Measurements from ENCODE around the gene CAST.

CAST gene

GRCh38 chr5:96673127-96673526, 11.0 kb downstream of the CAST start:
- H3K27me3 ChIP-seq (ENCODE audit: control insufficient read depth, insufficient read depth, low read length) = no peaks in the 10 kb centered on the region
- H3K4me3 ChIP-seq (ENCODE audit: low read depth, low read length) = no peak overlapping the region
- H3K9me3 ChIP-seq (ENCODE audit: control insufficient read depth, insufficient read depth, low read length) = no peaks in the 10 kb centered on the region
- H3K36me3 ChIP-seq (ENCODE audit: control insufficient read depth, insufficient read depth, low read length) = no peaks in the 10 kb centered on the region
- no peak overlapping the region for H3K27ac ChIP-seq (ENCODE audit: low read depth, low read length)
- no peak overlapping the region for H3K9ac ChIP-seq (ENCODE audit: low read depth, low read length)
- no peaks in the 10 kb centered on the region for H3K4me1 ChIP-seq (ENCODE audit: control insufficient read depth, insufficient read depth, low read length)

GRCh38 chr5:96675882-96676281, 13.7 kb downstream of the CAST start:
- H3K4me3 ChIP-seq (ENCODE audit: low read depth, low read length) = no peak overlapping the region
- no peaks in the 10 kb centered on the region for H3K36me3 ChIP-seq (ENCODE audit: control insufficient read depth, insufficient read depth, low read length)
- H3K9me3 ChIP-seq (ENCODE audit: control insufficient read depth, insufficient read depth, low read length) = no peaks in the 10 kb centered on the region
- H3K27ac ChIP-seq (ENCODE audit: low read depth, low read length) = no peak overlapping the region
- H3K4me1 ChIP-seq (ENCODE audit: control insufficient read depth, insufficient read depth, low read length) = no peaks in the 10 kb centered on the region
- no peak overlapping the region for H3K9ac ChIP-seq (ENCODE audit: low read depth, low read length)
- H3K27me3 ChIP-seq (ENCODE audit: control insufficient read depth, insufficient read depth, low read length) = no peaks in the 10 kb centered on the region

GRCh38 chr5:96677496-96677895, 15.3 kb downstream of the CAST start:
- no peaks in the 10 kb centered on the region for H3K27me3 ChIP-seq (ENCODE audit: control insufficient read depth, insufficient read depth, low read length)
- H3K36me3 ChIP-seq (ENCODE audit: control insufficient read depth, insufficient read depth, low read length) = no peaks in the 10 kb centered on the region
- H3K4me1 ChIP-seq (ENCODE audit: control insufficient read depth, insufficient read depth, low read length) = no peaks in the 10 kb centered on the region
- no peak overlapping the region for H3K4me3 ChIP-seq (ENCODE audit: low read depth, low read length)
- H3K9me3 ChIP-seq (ENCODE audit: control insufficient read depth, insufficient read depth, low read length) = no peaks in the 10 kb centered on the region
- H3K27ac ChIP-seq (ENCODE audit: low read depth, low read length) = no peak overlapping the region
- H3K9ac ChIP-seq (ENCODE audit: low read depth, low read length) = no peak overlapping the region

- no peaks in the 10 kb centered on the region for H3K4me1 ChIP-seq (ENCODE audit: control insufficient read depth, insufficient read depth, low read length)
- no peak overlapping the region for H3K4me3 ChIP-seq (ENCODE audit: low read depth, low read length)
- no peak overlapping the region for H3K9ac ChIP-seq (ENCODE audit: low read depth, low read length)
- H3K27me3 ChIP-seq (ENCODE audit: control insufficient read depth, insufficient read depth, low read length) = no peaks in the 10 kb centered on the region
- H3K9me3 ChIP-seq (ENCODE audit: control insufficient read depth, insufficient read depth, low read length) = no peaks in the 10 kb centered on the region
- H3K36me3 ChIP-seq (ENCODE audit: control insufficient read depth, insufficient read depth, low read length) = no peaks in the 10 kb centered on the region
- H3K27ac ChIP-seq (ENCODE audit: low read depth, low read length) = no peak overlapping the region
These were observed 17.1 kb downstream of the CAST start for GRCh38 chr5:96679293-96679692.

- no peaks in the 10 kb centered on the region for H3K4me1 ChIP-seq (ENCODE audit: control insufficient read depth, insufficient read depth, low read length)
- no peak overlapping the region for H3K27ac ChIP-seq (ENCODE audit: low read depth, low read length)
- H3K9me3 ChIP-seq (ENCODE audit: control insufficient read depth, insufficient read depth, low read length) = no peaks in the 10 kb centered on the region
- no peaks in the 10 kb centered on the region for H3K36me3 ChIP-seq (ENCODE audit: control insufficient read depth, insufficient read depth, low read length)
- no peaks in the 10 kb centered on the region for H3K27me3 ChIP-seq (ENCODE audit: control insufficient read depth, insufficient read depth, low read length)
- H3K4me3 ChIP-seq (ENCODE audit: low read depth, low read length) = no peak overlapping the region
- no peak overlapping the region for H3K9ac ChIP-seq (ENCODE audit: low read depth, low read length)
These were observed 18.7 kb downstream of the CAST start for GRCh38 chr5:96680759-96681470.

- Histone ChIP-seq H3K27me3 (ENCODE audit: control insufficient read depth, insufficient read depth, low read length) (no peaks in the 10 kb centered on the region), H3K36me3 (ENCODE audit: control insufficient read depth, insufficient read depth, low read length) (no peaks in the 10 kb centered on the region)
These were observed 21.2 kb downstream of the CAST start for GRCh38 chr5:96683392-96683791.

GRCh38 chr5:96683810-96684209, 21.6 kb downstream of the CAST start:
- Histone ChIP-seq H3K27me3 (ENCODE audit: control insufficient read depth, insufficient read depth, low read length) (no peaks in the 10 kb centered on the region), H3K4me1 (ENCODE audit: control insufficient read depth, insufficient read depth, low read length) (no peaks in the 10 kb centered on the region), H3K36me3 (ENCODE audit: control insufficient read depth, insufficient read depth, low read length) (no peaks in the 10 kb centered on the region), H3K4me3 (ENCODE audit: low read depth, low read length) (no peak overlapping the region), H3K27ac (ENCODE audit: low read depth, low read length) (no peak overlapping the region), H3K9me3 (ENCODE audit: control insufficient read depth, insufficient read depth, low read length) (no peaks in the 10 kb centered on the region), H3K9ac (ENCODE audit: low read depth, low read length) (no peak overlapping the region)

More at GRCh38 chr5:96683392-96683791, 21.2 kb downstream of the CAST start:
- no peak overlapping the region for H3K4me3 ChIP-seq (ENCODE audit: low read depth, low read length)
- no peaks in the 10 kb centered on the region for H3K9me3 ChIP-seq (ENCODE audit: control insufficient read depth, insufficient read depth, low read length)
- no peak overlapping the region for H3K27ac ChIP-seq (ENCODE audit: low read depth, low read length)
- H3K9ac ChIP-seq (ENCODE audit: low read depth, low read length) = no peak overlapping the region
- H3K4me1 ChIP-seq (ENCODE audit: control insufficient read depth, insufficient read depth, low read length) = no peaks in the 10 kb centered on the region

- Histone ChIP-seq H3K36me3 (ENCODE audit: control insufficient read depth, insufficient read depth, low read length) (no peaks in the 10 kb centered on the region), H3K9me3 (ENCODE audit: control insufficient read depth, insufficient read depth, low read length) (no peaks in the 10 kb centered on the region), H3K27me3 (ENCODE audit: control insufficient read depth, insufficient read depth, low read length) (no peaks in the 10 kb centered on the region), H3K4me3 (ENCODE audit: low read depth, low read length) (no peak overlapping the region), H3K9ac (ENCODE audit: low read depth, low read length) (no peak overlapping the region), H3K4me1 (ENCODE audit: control insufficient read depth, insufficient read depth, low read length) (no peaks in the 10 kb centered on the region), H3K27ac (ENCODE audit: low read depth, low read length) (no peak overlapping the region)
These were observed 24.9 kb downstream of the CAST start for GRCh38 chr5:96687080-96687479.

- Histone ChIP-seq H3K4me1 (ENCODE audit: control insufficient read depth, insufficient read depth, low read length) (no peaks in the 10 kb centered on the region), H3K9ac (ENCODE audit: low read depth, low read length) (no peak overlapping the region), H3K36me3 (ENCODE audit: control insufficient read depth, insufficient read depth, low read length) (no peaks in the 10 kb centered on the region), H3K9me3 (ENCODE audit: control insufficient read depth, insufficient read depth, low read length) (no peaks in the 10 kb centered on the region), H3K27me3 (ENCODE audit: control insufficient read depth, insufficient read depth, low read length) (no peaks in the 10 kb centered on the region), H3K4me3 (ENCODE audit: low read depth, low read length) (no peak overlapping the region), H3K27ac (ENCODE audit: low read depth, low read length) (no peak overlapping the region)
These were observed 25.8 kb downstream of the CAST start for GRCh38 chr5:96687812-96688453.

GRCh38 chr5:96690861-96691260, 28.7 kb downstream of the CAST start:
- no peak overlapping the region for H3K4me3 ChIP-seq (ENCODE audit: low read depth, low read length)
- H3K27ac ChIP-seq (ENCODE audit: low read depth, low read length) = no peak overlapping the region
- no peaks in the 10 kb centered on the region for H3K27me3 ChIP-seq (ENCODE audit: control insufficient read depth, insufficient read depth, low read length)
- H3K9ac ChIP-seq (ENCODE audit: low read depth, low read length) = no peak overlapping the region
- H3K36me3 ChIP-seq (ENCODE audit: control insufficient read depth, insufficient read depth, low read length) = no peaks in the 10 kb centered on the region
- no peaks in the 10 kb centered on the region for H3K4me1 ChIP-seq (ENCODE audit: control insufficient read depth, insufficient read depth, low read length)
- H3K9me3 ChIP-seq (ENCODE audit: control insufficient read depth, insufficient read depth, low read length) = no peaks in the 10 kb centered on the region

GRCh38 chr5:96691503-96692303, 29.5 kb downstream of the CAST start:
- Histone ChIP-seq H3K27ac (ENCODE audit: low read depth, low read length) (no peak overlapping the region), H3K9me3 (ENCODE audit: control insufficient read depth, insufficient read depth, low read length) (no peaks in the 10 kb centered on the region), H3K36me3 (ENCODE audit: control insufficient read depth, insufficient read depth, low read length) (no peaks in the 10 kb centered on the region), H3K4me1 (ENCODE audit: control insufficient read depth, insufficient read depth, low read length) (no peaks in the 10 kb centered on the region), H3K4me3 (ENCODE audit: low read depth, low read length) (no peak overlapping the region), H3K9ac (ENCODE audit: low read depth, low read length) (no peak overlapping the region), H3K27me3 (ENCODE audit: control insufficient read depth, insufficient read depth, low read length) (no peaks in the 10 kb centered on the region)
